ENCODE data around the gene KLHL11.
"Not testable (repeated sequence)": the region's sequence is repeated elsewhere in the genome, so short reads cannot be mapped to it uniquely, and the experiment has no call there.

Gene KLHL11

GRCh38 chr17:41891135-41892020 is 26.2 kb upstream of the KLHL11 start:
- H3K4me3 ChIP-seq (replicated peaks in 1 of 2; ENCODE audit: low read depth in 2 of 2, low read length in 2 of 2), result no peak overlapping the region
- DNase-seq (ENCODE audit: low read depth in 2 of 2), result peak in 1 of 2 donors; percentile 25
- TF ChIP-seq, protein P1, sequence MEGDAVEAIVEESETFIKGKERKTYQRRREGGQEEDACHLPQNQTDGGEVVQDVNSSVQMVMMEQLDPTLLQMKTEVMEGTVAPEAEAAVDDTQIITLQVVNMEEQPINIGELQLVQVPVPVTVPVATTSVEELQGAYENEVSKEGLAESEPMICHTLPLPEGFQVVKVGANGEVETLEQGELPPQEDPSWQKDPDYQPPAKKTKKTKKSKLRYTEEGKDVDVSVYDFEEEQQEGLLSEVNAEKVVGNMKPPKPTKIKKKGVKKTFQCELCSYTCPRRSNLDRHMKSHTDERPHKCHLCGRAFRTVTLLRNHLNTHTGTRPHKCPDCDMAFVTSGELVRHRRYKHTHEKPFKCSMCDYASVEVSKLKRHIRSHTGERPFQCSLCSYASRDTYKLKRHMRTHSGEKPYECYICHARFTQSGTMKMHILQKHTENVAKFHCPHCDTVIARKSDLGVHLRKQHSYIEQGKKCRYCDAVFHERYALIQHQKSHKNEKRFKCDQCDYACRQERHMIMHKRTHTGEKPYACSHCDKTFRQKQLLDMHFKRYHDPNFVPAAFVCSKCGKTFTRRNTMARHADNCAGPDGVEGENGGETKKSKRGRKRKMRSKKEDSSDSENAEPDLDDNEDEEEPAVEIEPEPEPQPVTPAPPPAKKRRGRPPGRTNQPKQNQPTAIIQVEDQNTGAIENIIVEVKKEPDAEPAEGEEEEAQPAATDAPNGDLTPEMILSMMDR (IDR thresholded peaks at IDR 0.05; ENCODE audit: low read depth, low read length), result no peak

GRCh38 chr17:41888332-41888965 is 23.2 kb upstream of the KLHL11 start:
- TF ChIP-seq, protein P1 (IDR thresholded peaks at IDR 0.05; ENCODE audit: low read depth, low read length), result no peak
- DNase-seq (ENCODE audit: low read depth in 2 of 2), result no peak

GRCh38 chr17:41885733-41886132 is 20.5 kb upstream of the KLHL11 start:
- no peak for DNase-seq (ENCODE audit: low read depth in 2 of 2)
- H3K4me3 ChIP-seq (replicated peaks in 1 of 2; ENCODE audit: low read depth in 2 of 2, low read length in 2 of 2), result no peak overlapping the region
- TF ChIP-seq, protein P1 (IDR thresholded peaks at IDR 0.05; ENCODE audit: low read depth, low read length), result peak; percentile 5

More at GRCh38 chr17:41888332-41888965, 23.2 kb upstream of the KLHL11 start:
- no peak overlapping the region for H3K4me3 ChIP-seq (replicated peaks in 1 of 2; ENCODE audit: low read depth in 2 of 2, low read length in 2 of 2)

- no peak overlapping the region for H3K4me3 ChIP-seq (replicated peaks in 1 of 2; ENCODE audit: low read depth in 2 of 2, low read length in 2 of 2)
- no peak for DNase-seq (ENCODE audit: low read depth in 2 of 2)
- TF ChIP-seq, protein P1 (IDR thresholded peaks at IDR 0.05; ENCODE audit: low read depth, low read length), result no peak
Observed at GRCh38 chr17:41882756-41883155, 17.5 kb upstream of the KLHL11 start.

DNA sequence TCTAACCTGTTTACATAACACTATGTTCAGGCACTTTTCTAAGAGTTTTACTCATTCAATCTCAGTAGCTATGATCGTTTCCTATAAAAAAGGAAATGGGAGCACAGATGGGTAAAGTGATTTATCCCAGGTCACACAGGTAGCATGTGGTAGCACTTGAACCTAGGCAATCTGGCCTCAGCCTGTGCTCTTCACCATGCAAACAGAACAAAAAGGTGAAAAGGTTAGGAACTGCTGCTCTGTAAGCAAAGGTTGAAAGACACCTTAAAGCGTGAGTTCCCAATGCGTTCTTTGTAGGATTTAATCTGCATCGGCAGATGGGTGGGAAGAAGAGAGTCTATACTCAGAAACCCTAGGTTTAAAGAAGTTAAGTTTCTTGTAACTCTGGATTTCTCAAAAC is 14.9 kb upstream of the KLHL11 start:
- H3K4me3 ChIP-seq (replicated peaks in 1 of 2; ENCODE audit: low read depth in 2 of 2, low read length in 2 of 2), result no peak overlapping the region
- DNase-seq (ENCODE audit: low read depth in 2 of 2), result no peak
- TF ChIP-seq, protein P1 (IDR thresholded peaks at IDR 0.05; ENCODE audit: low read depth, low read length), result no peak

DNA sequence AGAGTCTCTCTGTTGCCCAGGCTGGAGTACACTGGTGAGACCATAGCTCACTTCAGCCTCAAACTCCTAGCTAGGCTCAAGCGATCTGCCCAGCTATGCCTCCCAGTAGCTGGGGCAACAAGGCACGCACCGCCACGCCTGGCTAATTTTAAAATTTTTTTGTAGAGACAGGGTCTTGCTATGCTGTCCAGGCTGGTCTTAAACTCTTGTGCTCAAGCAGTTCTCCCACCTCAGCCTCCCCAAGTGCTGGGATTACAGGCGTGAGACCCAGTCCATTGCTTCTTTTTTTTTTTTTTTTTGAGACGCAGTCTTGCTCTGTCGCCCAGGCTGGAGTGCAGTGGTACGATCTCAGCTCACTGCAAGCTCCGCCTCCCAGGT is 9.1 kb upstream of the KLHL11 start:
- not testable (repeated sequence) for DNase-seq (ENCODE audit: low read depth in 2 of 2)

DNA sequence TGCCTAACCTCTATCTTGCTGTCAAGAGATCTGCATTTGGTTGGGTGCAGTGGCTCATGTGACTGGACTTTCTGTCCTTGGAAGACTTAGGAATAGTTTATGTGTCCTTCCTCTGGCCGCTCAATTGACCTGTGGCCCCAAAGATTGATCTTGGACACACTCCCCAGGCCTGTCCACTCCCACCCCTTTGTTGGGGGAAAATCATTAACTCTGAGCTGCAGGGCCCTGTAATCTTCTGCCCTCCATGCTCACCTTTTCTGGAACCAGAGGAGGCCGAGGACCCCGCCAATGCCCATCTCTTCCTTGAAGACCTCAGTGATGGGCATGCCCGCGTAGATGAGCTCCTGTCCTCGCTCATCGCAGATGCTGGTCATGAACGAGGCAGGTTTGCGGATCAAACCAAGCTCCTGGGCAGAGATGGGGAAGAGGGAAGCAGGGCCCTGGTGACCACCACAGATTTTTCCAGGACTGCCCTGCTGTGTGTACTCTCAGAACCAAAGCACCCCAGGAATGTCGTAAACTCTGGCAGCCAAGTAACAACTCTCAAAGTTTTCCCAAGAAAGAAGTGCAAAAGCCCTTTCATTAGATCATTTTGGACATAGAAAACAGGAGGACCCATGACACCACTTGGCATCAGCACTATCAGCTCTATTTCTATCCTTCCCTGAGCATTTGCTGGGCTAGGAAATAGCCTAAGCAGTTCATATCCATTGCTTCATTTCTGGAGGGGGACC is 8.5 kb upstream of the KLHL11 start:
- no peak overlapping the region for H3K4me3 ChIP-seq (replicated peaks in 1 of 2; ENCODE audit: low read depth in 2 of 2, low read length in 2 of 2)
- DNase-seq (ENCODE audit: low read depth in 2 of 2), result no peak
- TF ChIP-seq, protein P1 (IDR thresholded peaks at IDR 0.05; ENCODE audit: low read depth, low read length), result no peak

More for the DNA sequence above, 9.1 kb upstream of the KLHL11 start:
- H3K4me3 ChIP-seq (replicated peaks in 1 of 2; ENCODE audit: low read depth in 2 of 2, low read length in 2 of 2), result not testable (repeated sequence)

All from cardiac fibroblast (primary cell).